GM21825 (cell line): Measurements from ENCODE around the gene MGLL.
A peak's percentile ranks its signal among the peaks of the same experiment; 100 is the strongest.

ENCODE experiments used
- ATAC-seq: cut with Tn5 transposase; IDR thresholded peaks from one replicate; pipeline ENCODE4 v1.9.1; 2021; ENCODE audit warnings: mild to moderate bottlenecking, moderate library complexity; ENCODE audit not compliant: unreplicated experiment

MGLL gene

DNA sequence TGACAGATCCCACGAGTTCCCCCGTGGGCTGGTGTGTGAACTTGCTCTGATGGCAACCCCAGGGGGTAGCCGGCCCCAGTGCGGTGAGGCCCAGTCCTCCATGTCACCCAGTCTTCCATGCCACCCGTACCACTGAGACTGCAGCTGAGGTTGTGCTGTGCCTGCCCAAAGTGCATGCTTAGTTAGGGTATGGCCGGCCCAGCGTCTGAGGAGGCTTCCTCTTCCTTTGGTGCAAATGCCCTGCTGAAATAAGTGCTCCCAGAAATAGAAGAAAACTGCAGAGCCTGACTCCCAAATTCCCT, 31.5 kb downstream of the MGLL start:
- no peak for ATAC-seq

DNA sequence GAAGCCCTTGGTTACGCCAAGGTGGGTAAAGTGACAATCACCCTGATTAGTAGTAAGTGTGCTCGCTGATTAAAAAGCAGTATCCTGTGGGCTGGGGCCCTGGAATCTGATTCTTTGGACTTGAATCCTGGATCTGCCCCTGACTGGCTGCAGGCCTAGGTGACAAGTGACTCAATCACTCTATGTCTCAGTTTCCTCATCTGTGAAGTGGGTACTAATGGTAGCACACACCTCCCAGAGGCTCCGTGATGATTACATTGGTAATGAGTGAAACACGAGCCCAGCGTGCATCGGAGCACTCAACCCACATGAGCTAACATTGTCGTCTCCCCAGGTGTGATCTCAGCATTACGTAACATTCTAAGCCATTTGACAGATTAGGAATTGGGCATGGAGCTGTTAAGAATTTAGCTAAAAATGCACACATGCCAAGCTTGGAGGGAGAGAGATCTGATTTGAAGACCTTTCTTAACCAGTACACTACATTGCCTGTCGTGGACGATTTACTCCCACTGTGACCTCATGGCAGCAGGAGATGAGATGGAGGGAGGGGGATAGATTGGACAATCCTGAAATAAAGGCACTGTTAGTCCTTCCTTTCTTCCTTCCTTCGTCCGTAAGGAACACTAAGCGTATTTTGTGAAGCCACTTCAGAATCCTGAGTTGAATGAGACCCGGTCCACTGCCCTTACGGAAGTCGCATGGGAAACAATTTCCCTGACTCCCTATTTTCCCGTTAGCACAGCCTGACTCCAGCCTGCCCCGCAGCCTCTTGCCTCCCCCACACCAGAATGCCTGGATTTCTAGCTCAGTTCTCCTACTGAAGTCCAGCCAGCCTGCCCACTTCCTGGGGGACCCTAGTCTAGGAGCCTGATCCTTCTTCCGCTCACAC, 32.1 kb downstream of the MGLL start:
- no peak for ATAC-seq

DNA sequence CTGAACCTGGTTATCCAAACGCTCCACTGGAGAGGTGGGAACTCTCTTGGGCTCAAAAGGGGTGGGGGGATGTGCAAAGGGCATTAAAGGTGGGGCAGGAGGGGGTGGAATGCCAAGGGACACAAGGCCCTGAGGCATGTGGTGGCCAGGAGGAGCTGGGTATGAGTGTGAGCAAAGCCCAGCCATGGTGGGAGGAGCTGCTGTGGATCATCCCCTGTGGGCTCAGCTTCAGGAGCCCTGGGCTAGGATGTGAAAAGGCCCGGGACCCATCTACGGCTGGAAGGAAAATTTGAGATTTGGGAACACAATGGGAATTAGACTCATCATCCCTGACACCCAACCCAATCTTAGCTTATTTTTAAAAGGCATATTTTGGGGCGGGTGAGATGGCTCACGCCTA, 33.3 kb downstream of the MGLL start:
- ATAC-seq: no peak

DNA sequence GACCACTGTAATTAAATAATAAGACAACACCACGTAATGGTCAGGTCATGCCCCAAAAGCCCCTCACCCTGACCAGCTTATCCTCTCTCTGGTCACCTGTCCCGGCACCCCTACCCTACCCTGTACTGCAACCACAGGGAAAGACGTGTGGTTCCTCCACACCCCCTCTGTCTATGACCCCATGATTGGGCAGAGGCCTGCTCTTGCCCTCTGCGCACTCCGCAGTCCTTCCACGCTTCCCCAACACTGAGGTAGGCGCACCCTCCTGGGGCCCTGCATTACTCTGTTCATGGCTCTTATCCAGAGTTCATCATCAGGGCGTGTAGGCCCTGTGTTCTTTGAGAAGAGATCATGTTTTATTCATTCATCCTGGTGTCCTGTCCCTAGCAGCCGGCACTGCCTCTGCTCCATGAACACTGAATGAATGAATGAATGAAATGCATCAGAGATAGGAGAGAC, 33.8 kb downstream of the MGLL start:
- no peak for ATAC-seq

DNA sequence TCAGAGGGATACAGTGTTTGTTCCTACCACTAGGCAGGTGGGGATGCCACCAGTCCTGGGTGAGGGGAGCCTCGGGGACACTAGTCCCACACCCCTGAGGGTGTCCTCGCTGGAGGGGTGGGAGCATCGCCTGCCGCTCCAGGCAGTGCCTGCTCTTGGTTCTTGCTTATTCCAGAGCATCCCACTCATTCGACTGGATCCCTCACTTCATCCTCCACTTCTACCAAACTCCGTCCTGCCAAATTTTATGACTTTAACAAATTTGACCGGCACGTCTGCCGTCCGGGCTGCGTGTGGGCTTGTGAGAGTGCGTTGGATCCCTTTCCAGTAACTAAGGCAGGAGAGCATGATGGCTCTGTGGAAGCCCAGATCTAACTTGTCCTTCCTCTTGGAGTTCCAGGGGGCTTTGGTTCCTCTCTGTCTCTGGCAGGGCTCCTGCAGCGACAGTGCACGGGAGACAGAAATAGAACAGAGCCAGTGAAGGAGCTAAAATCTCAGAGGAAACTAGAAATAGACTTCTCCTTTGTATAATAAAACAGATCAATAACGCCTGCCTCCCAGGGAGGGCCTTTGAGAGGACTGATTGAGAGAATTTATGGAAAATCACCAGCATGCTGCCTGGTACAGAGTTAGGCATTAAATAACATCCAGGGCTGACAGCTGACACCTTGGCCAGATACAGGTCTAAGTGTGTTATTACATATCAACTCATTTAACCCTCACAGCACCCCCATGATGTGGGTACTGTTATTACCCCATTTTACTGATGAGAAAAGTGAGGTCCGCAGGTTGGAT, 34.5 kb downstream of the MGLL start:
- no peak for ATAC-seq

DNA sequence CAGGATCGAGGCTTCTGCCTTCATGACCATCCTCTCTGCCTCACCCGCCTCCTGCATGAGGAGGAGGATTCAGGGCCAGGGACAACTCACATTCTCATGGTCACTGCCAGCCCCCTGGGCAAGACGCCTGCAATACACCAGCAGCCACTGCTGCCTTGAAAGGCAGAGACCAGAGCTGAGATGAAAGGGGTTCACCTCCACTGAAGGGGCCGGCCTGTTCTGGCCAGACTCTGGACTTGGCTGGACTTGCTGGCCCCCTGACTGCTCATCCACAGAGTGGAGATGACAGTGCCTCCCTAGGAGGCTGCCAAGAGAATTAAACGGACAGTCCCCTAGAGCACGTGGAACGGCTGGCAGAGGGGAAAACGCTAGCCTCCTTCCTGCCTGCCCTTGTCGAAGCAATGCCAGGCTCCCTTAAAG, 35.2 kb downstream of the MGLL start:
- ATAC-seq: no peak

DNA sequence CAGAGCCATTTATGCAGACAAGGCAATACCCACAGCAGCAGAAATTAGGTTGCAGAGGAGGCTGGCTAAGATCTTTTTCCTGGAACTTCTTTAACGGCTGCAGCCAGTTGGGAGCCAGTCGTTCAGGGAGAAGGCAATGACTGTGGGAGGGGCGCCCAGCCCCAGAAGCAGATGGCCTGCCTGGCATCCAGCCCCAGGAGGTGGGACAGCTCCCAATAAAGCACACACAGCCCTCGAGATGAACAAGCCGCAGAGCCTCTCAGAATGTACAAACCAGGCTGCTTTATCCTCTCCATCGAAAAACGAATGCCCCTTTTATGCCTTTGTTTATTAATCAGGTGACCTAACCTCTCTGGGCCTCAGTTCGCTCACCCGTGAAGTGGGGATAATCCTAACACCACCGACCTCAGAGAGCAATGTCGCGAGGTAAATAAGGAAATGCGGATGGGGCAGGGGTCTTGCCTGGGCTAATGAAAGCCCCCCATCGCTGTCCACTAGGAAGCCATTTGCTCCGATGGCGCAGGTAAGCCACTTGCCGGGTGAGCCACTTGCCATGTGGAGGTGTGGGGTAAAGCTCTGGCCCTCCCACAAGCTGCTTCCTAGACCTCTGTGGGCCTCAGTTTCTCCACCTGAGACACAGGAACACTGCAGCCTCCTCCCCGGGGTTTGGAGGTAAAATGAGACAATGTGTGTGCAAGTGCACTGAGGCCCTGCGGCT, 35.8 kb downstream of the MGLL start:
- ATAC-seq: no peak

DNA sequence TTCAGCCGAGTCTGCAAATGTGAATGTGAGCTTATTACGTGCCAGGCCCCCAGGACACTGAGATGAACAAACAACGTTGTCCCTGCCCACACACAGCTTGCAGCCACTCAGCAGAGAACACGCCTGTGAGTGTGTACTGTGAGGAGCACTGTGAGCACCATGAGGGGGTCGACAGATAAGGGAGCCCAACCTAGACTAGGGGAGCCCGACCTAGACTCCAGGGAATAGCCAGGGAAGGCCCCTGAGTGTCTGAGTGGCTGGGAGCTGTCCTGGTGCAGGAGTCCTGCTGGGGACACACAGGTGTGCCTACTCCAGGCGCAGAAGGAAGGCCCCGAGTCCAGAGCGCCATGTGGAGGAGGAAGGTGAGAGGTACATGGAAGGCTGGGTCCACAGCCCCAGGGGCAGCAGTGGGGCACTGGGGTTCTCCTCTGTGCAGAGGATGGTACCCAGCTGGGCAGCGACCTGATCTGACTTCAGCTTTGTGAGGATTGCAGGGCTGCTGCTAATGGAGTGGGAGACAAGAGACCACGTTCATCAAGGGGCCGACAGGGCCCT, 36.5 kb downstream of the MGLL start:
- no peak for ATAC-seq

DNA sequence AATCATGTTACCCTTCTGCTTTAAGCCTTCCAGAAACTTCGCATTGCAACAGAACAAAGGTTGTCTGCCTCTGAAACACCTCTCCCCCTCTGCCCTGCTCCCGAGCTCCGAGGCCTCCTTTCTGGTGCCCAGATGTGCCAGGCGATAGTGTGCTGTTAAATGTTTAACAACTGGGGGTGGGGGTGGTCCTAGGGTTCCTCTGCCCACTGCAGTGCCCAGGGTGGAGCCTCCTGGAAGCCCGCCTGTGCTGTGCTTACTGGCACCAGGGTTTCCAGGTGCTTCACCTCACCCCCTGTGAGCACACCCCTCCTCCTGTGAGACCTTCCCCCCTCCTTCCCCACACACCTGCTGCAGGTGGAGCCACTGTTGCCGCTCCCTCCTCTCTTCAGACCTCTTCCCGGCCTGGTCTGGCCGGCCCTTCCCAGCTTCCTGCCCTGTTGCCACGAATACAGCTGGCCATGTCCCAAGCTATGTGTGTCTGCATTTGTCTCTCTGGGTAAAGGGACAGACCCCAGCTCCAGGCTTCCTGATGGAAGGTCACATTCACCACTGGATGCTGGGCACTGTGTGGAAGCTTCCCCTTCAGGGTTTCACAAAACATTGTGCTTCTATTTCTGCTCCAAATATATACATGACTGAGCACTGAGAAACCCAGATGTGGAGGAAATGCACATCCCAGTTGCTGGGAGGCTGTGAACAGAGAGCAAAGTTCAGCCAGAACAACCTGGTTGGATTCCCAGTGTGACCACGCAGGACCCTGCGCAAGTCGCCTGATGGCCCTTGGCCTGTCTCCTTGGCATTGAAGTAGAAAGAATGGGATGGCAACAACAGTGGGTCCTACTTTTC, 37.2 kb downstream of the MGLL start:
- no peak for ATAC-seq

DNA sequence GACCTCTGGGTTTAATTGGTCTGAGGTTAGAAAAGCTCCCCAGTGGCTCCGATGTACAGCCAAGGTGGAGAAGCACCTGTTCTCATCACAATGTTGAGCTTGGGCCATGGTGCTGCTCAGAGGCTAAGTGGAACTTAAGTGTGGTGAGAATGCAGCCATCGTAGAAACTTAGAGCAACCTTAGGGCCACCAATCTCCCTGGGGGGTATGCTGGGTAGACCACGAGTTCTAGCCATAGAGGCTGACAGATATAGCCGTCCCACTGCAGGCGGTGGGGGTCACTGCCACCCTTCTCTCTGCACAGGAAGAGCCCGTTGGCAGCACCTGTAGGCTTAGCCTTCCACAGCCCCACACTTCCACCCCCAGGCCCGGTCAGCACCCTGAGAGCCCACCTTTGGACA, 38.0 kb downstream of the MGLL start:
- ATAC-seq: no peak

DNA sequence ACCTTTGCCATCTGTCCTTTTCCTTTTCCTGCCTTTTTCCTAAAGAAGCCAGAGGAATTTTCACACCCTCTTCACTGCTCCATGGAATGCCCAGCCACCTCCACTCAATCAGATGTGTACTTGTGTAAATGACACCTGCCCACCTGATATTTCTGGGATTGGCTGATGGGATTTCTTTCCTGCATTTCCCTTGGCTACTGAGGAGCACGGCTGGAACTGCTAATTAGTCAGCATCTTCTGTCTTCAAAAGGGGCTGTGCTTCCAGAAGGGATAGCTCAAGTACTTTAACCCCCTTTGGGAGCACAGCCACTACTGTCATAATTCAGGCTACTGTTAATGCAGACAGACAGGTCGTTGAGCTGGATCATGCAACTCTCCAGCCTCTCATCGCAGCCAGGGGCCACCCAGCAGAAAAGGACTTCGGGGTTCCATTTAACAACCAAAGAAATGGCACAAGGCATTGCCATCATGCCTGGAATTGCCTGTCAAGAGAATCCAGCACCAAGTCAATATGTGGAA, 38.6 kb downstream of the MGLL start:
- ATAC-seq: no peak

DNA sequence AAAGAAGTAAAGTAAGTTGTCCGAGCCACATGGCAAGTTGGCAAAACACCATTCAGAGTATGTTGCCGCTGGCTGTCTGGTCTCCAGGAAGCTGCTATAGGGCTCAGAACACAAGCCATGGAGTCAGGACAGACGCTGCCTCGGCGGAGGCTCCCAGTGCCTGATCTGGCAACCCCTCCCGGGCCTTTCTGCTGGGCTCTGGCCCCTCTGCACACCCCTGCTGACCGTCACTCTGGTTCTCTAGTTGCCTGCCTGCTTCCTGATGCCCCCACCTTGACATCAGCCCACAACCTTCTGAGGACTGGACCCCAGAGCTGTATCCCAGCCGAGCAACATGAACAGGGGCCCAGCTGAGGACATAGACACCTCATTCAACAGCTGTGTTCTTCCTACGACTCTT, 39.1 kb downstream of the MGLL start:
- no peak for ATAC-seq

DNA sequence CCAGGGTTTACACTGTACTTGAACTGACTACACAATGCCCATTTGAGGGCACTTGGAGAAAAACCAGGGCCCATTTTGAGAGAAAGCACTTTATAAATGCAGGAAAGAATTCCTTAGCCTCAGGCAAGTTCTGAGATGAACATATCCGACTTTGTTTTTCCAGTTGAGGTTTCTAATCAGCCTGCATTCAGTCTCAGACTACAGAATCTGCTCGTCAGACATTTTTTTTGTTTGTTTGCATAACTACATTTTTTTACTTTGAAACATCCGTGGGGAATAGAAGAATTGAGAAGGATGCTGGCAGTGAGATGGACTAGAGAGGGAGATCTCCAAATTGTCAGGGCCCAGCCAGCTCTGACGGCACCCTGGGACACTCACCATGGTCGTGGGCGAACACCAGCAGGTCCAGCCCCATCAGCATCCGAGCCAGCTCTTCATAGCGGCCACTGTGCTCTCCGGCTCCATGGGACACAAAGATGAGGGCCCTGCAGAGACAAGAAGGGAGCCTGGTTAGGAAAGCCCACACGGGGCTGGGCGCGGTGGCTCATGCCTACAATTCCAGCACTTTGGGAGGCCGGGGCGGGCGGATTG, 40.8 kb downstream of the MGLL start:
- ATAC-seq: no peak

DNA sequence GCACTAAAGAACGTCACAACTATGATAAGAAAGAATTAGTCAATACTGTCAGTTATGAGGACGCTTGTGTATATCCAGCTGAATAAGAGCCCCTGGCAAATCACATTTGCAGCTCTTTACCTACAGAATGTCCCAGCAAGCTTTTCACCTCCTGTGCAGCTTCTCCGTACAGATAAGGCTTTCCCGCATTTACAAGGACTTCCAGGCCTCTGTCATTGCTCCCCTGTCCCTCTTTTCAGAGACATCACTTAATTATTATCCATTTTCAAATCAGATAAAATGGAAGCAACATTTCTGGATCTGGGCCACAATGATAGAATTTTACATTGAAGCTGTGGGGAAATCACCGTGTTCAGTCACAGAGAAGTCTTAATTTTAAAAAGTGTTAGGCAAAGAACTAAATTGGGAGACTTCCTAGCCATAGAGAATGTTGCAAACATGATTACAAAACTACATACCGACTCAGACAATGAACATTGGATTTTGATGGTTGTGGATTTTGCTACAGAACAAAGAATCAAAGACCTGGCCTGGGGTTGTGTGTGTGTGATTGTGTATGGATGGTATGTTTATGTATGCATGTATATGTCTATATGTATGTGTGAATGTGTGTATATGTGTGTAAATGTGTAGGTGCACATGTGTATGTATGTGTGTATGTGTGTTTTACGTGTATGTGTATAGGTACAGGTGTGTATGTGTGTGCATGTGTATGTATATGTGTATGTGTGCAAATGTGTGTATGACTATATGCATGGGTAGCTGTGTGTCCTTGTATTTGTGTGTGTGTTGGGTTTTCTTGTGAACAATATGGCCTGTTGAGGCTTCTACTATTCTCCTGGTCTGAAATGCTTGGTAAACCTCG, 41.5 kb downstream of the MGLL start:
- no peak for ATAC-seq

DNA sequence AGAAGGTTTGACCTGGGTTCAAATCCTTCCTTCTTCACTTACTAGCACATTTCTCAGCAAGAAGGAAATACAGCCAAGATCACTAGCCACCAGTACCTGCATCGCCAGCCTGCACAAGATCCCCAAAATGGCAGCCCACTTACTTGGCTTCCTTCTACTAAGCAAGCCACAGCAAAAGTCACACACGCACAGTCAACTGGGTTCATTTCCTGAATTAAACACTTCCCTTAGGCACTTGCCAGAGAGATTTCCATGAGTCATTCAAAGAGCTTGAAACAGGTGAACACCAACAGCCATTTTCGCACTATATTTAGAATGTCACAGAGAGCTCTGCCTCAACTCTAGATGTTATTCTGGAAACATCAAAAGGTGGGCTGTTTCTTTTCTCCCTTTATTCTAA, 42.6 kb downstream of the MGLL start:
- peak; percentile 43 for ATAC-seq

DNA sequence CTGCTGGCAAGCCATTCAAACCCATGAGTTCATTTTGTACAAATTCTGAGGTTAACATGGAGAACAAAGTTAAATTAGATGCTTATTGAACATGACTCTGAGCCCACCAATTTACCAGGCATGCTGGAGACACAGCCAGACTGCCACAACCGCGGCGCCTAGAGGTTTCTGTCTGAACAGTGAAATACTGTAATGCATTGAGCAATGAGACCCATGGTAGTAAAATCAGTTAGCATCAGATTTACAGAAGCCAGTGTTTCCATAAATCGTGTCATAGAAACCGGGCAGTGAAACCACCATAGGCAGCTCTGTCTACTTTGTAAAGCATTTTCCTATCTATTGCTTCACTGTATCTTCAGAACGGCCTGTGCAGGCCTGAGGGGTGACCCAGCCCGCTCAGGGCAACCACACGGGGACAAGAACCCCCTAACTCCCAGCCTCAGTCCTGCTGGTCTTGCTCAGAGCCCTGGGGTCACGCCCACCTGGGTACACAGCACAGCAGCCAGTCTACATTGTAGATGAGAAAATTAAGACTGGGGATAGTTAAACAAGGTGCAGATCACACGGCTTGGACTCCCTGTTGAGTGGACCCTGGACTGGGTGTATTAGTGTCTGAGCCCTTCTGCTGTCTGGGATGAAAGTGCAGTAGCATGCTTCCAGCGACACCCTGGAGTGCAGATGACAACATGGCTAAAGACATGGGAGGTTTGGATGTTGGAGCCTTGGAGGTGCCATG, 44.2 kb downstream of the MGLL start:
- no peak for ATAC-seq

DNA sequence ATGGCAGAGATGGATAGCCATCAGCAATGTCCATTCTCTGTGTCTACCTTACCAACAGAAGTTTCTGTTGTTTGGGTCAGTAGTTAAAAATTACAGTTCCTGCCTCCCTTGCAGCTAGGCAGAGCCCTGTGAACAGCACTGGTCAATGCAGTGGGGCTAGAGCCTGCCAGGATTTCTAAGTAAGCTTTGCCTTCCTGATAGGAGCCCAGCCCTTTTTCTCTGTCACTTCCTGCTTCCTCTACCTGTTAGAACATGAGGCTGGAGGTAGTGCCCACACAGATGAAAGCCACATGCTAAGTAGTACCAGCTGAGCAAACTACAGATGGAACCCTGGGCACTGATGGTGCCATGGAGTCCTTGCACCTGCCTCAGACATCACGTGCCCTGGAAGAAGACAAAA, 45.0 kb downstream of the MGLL start:
- no peak for ATAC-seq

DNA sequence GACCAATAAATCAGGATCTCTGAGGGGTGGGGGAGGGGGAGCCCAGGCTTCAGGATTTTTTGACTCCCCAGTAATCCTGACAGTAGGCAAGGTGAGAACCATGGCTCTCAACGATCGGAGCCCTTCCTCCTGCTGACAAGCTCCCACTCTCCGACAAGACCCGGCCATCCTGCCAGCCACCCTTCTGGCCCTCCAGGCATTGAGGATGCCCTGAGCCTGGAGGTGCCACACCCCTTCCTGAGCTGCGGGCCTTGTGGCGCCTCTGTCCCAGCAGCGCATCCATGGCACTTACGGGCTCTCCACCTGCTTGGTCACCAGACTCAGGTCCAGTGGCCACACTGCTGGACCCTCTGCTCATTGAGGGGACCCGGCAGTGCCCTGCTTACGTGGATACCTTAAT, 46.0 kb downstream of the MGLL start:
- no peak for ATAC-seq
